T-helper 1 cell treated with Interleukin-12 subunit alpha and Interleukin-12 subunit beta and Interleukin-4 antibody, amounts not matched to agents 30 μg/mL and 1 μg/mL, for 36 hours (primary cell): ENCODE data around the gene MB21D2.
A peak's percentile ranks its signal among the peaks of the same experiment; 100 is the strongest.

Source experiments
- H3K27ac Mint-ChIP-seq: one replicate; pipeline ENCODE4 v1.8.0; 2021; ENCODE audit warnings: mild to moderate bottlenecking, mixed read lengths
- H3K27me3 Mint-ChIP-seq: one replicate; pipeline ENCODE4 v1.8.0; 2021; ENCODE audit warnings: low read depth, mixed read lengths
- H3K36me3 Mint-ChIP-seq: one replicate; pipeline ENCODE4 v1.8.0; 2021; ENCODE audit warnings: low read depth, mixed read lengths
- H3K4me1 Mint-ChIP-seq: one replicate; pipeline ENCODE4 v1.8.0; 2021; ENCODE audit warnings: low read depth, mixed read lengths
- H3K4me3 Mint-ChIP-seq: one replicate; pipeline ENCODE4 v1.8.0; 2021; ENCODE audit warnings: mild to moderate bottlenecking, moderate library complexity, mixed read lengths
- H3K9me3 Mint-ChIP-seq: one replicate; pipeline ENCODE4 v1.8.0; 2021; ENCODE audit warnings: mixed read lengths

Gene MB21D2

GRCh38 chr3:192848371-192849233, 69.1 kb downstream of the MB21D2 start:
- Mint-ChIP-seq H3K27me3 (peaks cover 5% of the 10 kb centered on the region), H3K9me3 (no peaks in the 10 kb centered on the region), H3K4me1 (peaks cover 66% of the 10 kb centered on the region), H3K27ac (no peak overlapping the region), H3K4me3 (no peak overlapping the region), H3K36me3 (peaks cover 17% of the 10 kb centered on the region)

DNA sequence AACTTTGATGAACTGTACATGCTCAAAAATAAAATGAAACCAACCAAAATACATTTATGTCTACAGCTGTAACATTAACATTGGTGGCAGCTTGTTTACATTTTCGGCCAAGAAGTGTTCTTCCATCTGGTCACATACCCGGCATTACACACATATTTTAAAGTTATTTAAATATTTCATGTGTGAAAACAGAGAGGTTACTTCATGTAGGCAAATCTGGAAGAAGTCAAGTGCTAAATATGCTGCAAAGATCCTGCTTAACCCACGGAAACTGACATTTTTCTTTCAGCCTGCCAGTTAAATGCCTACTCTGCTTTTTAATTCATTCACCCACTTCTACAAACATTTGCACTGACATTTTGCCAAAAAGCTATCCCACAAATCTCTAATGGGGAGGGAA, 69.7 kb downstream of the MB21D2 start:
- Mint-ChIP-seq H3K9me3 (no peaks in the 10 kb centered on the region), H3K4me3 (no peak overlapping the region), H3K36me3 (peaks cover 15% of the 10 kb centered on the region), H3K4me1 (peaks cover 62% of the 10 kb centered on the region), H3K27me3 (peaks cover 2% of the 10 kb centered on the region), H3K27ac (no peak overlapping the region)

- peaks cover 17% of the 10 kb centered on the region for H3K36me3 Mint-ChIP-seq
- no peak overlapping the region for H3K27ac Mint-ChIP-seq
- no peaks in the 10 kb centered on the region for H3K9me3 Mint-ChIP-seq
- no peak overlapping the region for H3K4me3 Mint-ChIP-seq
- no peaks in the 10 kb centered on the region for H3K27me3 Mint-ChIP-seq
- peaks cover 54% of the 10 kb centered on the region for H3K4me1 Mint-ChIP-seq
Measured at GRCh38 chr3:192845526-192845855, 72.2 kb downstream of the MB21D2 start.

GRCh38 chr3:192844836-192845525, 72.7 kb downstream of the MB21D2 start:
- H3K9me3 Mint-ChIP-seq, result no peaks in the 10 kb centered on the region
- H3K4me3 Mint-ChIP-seq, result no peak overlapping the region
- H3K27ac Mint-ChIP-seq, result no peak overlapping the region
- peaks cover 16% of the 10 kb centered on the region for H3K36me3 Mint-ChIP-seq
- H3K27me3 Mint-ChIP-seq, result no peaks in the 10 kb centered on the region
- H3K4me1 Mint-ChIP-seq, result peaks cover 53% of the 10 kb centered on the region

- H3K9me3 Mint-ChIP-seq, result no peaks in the 10 kb centered on the region
- H3K27ac Mint-ChIP-seq, result no peak overlapping the region
- no peak overlapping the region for H3K4me3 Mint-ChIP-seq
- H3K36me3 Mint-ChIP-seq, result peaks cover 16% of the 10 kb centered on the region
- no peaks in the 10 kb centered on the region for H3K27me3 Mint-ChIP-seq
- H3K4me1 Mint-ChIP-seq, result peaks cover 54% of the 10 kb centered on the region
Measured at GRCh38 chr3:192844486-192844765, 73.2 kb downstream of the MB21D2 start.

GRCh38 chr3:192843723-192844485, 73.8 kb downstream of the MB21D2 start:
- Mint-ChIP-seq H3K36me3 (peaks cover 18% of the 10 kb centered on the region), H3K4me1 (peaks cover 57% of the 10 kb centered on the region), H3K4me3 (no peak overlapping the region), H3K27ac (peak overlapping the region; percentile 23), H3K9me3 (no peaks in the 10 kb centered on the region), H3K27me3 (no peaks in the 10 kb centered on the region)

GRCh38 chr3:192843119-192843518, 74.5 kb downstream of the MB21D2 start:
- Mint-ChIP-seq H3K27ac (no peak overlapping the region), H3K4me1 (peaks cover 55% of the 10 kb centered on the region), H3K9me3 (no peaks in the 10 kb centered on the region), H3K4me3 (no peak overlapping the region), H3K36me3 (peaks cover 18% of the 10 kb centered on the region), H3K27me3 (no peaks in the 10 kb centered on the region)

- peaks cover 54% of the 10 kb centered on the region for H3K4me1 Mint-ChIP-seq
- H3K36me3 Mint-ChIP-seq, result peaks cover 22% of the 10 kb centered on the region
- H3K27me3 Mint-ChIP-seq, result no peaks in the 10 kb centered on the region
- no peak overlapping the region for H3K4me3 Mint-ChIP-seq
- no peak overlapping the region for H3K27ac Mint-ChIP-seq
- H3K9me3 Mint-ChIP-seq, result no peaks in the 10 kb centered on the region
Measured at GRCh38 chr3:192842711-192843110, 74.9 kb downstream of the MB21D2 start.

GRCh38 chr3:192842138-192842537, 75.5 kb downstream of the MB21D2 start:
- peaks cover 21% of the 10 kb centered on the region for H3K36me3 Mint-ChIP-seq
- H3K4me1 Mint-ChIP-seq, result peaks cover 54% of the 10 kb centered on the region
- H3K9me3 Mint-ChIP-seq, result no peaks in the 10 kb centered on the region
- H3K4me3 Mint-ChIP-seq, result no peak overlapping the region
- no peak overlapping the region for H3K27ac Mint-ChIP-seq
- no peaks in the 10 kb centered on the region for H3K27me3 Mint-ChIP-seq

DNA sequence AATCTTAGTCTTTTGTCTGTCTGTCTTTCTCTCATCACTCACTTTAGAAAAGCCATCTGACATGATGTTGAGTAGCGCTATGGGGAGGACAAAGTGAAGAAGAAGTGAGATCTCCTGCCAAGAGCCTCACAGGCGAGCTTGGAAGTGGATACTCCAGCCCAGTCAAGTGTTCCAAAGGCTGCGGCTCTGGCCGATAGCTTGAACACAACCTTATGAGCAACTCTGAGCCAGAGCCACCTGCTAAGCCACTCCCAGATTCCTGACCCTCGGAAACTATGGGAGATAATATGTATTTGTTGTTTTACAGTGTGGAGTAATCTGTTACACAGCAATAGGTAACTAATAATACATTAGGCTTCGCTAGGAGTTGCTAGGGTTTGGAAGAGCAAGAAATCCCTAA, 76.2 kb downstream of the MB21D2 start:
- Mint-ChIP-seq H3K36me3 (peaks cover 20% of the 10 kb centered on the region), H3K9me3 (no peaks in the 10 kb centered on the region), H3K27ac (no peak overlapping the region), H3K27me3 (no peaks in the 10 kb centered on the region), H3K4me3 (no peak overlapping the region), H3K4me1 (peaks cover 53% of the 10 kb centered on the region)

GRCh38 chr3:192840143-192840836, 77.4 kb downstream of the MB21D2 start:
- no peaks in the 10 kb centered on the region for H3K27me3 Mint-ChIP-seq
- H3K9me3 Mint-ChIP-seq, result no peaks in the 10 kb centered on the region
- no peak overlapping the region for H3K27ac Mint-ChIP-seq
- peaks cover 60% of the 10 kb centered on the region for H3K4me1 Mint-ChIP-seq
- no peak overlapping the region for H3K4me3 Mint-ChIP-seq
- H3K36me3 Mint-ChIP-seq, result peaks cover 22% of the 10 kb centered on the region

DNA sequence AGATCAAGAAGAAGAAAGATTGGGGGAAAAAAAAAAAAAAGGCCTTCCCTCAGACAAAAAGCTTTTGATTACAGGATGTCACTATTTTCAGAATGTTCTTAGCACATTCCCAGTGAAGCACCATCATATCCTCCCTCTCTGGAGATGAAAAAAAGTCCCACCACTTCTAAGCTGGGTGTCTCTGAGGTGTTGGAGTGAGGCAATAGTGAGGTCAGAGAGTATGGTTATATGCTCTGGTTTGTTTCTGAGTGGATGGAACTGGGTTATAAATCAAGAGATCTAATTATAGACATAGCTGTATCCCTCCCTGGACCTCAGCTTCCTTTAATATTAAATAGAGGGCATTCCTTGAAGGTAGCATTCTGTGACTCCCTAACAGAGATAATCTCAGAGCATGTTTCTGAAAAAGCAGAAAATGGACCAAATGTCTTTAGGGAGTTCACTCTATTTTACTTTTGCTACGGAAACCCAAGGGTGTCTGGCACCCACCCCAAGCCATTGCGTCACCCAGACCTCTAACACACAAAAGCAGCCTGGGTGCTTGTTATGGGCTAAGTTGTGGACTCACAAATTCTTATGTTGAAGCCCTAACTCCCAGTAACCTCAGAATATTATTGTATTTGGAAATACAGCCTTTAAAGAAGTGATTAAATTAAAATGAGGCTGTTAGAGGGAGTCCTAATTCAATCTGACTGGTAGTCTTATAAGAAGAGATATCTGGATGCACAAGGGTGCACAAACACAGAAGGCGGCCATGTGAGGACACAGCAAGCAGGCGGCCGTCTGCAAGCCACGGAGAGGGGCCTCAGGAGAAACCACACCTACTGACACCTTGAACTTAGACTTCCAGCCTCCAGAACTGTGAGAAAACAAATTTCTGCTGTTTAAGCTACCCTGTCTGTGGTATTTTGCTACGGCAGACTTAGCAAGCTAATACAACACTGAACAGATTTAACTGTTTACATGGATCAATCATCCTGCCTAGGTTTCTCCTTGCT, 81.5 kb downstream of the MB21D2 start:
- Mint-ChIP-seq H3K36me3 (peaks cover 24% of the 10 kb centered on the region), H3K9me3 (no peaks in the 10 kb centered on the region), H3K27ac (peak overlapping the region; percentile 74), H3K27me3 (no peaks in the 10 kb centered on the region), H3K4me1 (peaks cover 58% of the 10 kb centered on the region), H3K4me3 (no peak overlapping the region)

GRCh38 chr3:192834428-192834827, 83.2 kb downstream of the MB21D2 start:
- H3K27ac Mint-ChIP-seq, result no peak overlapping the region
- H3K9me3 Mint-ChIP-seq, result no peaks in the 10 kb centered on the region
- no peak overlapping the region for H3K4me3 Mint-ChIP-seq
- H3K36me3 Mint-ChIP-seq, result peaks cover 21% of the 10 kb centered on the region
- no peaks in the 10 kb centered on the region for H3K27me3 Mint-ChIP-seq
- H3K4me1 Mint-ChIP-seq, result peaks cover 62% of the 10 kb centered on the region
